Activated naive CD4-positive, alpha-beta T cell treated with anti-CD3 and anti-CD28 coated beads, Interleukin-2, amount 10 ng/mL, durations not matched to agents 7 days and 5 days (primary cell): ENCODE measurements around the gene NIT2.
A peak's percentile ranks its signal among the peaks of the same experiment; 100 is the strongest.

ENCODE experiments used
- CTCF ChIA-PET: fragments of 350-600 bp; sonication (Branson Sonifier 250); formaldehyde crosslinking; loops from one replicate; lab custom pipeline; 2021; ENCODE audit warnings: antibody characterized with exemption; lab: Charles Lee
- DNase-seq: peaks from one replicate; pipeline ENCODE4 v3.0.0-alpha.2; 2020
- H3K27ac Mint-ChIP-seq: one replicate; pipeline ENCODE4 v1.8.0; 2021; ENCODE audit warnings: mild to moderate bottlenecking, moderate library complexity, mixed read lengths
- H3K27me3 Mint-ChIP-seq: one replicate; pipeline ENCODE4 v1.8.0; 2021; ENCODE audit warnings: mild to moderate bottlenecking, mixed read lengths
- H3K36me3 Mint-ChIP-seq: one replicate; pipeline ENCODE4 v1.8.0; 2021; ENCODE audit warnings: mixed read lengths
- H3K4me1 Mint-ChIP-seq: one replicate; pipeline ENCODE4 v1.8.0; 2021; ENCODE audit warnings: mixed read lengths
- H3K4me3 Mint-ChIP-seq: one replicate; pipeline ENCODE4 v1.8.0; 2021; ENCODE audit warnings: mild to moderate bottlenecking, moderate library complexity, mixed read lengths
- H3K9me3 Mint-ChIP-seq: one replicate; pipeline ENCODE4 v1.8.0; 2021; ENCODE audit warnings: mixed read lengths

The NIT2 gene, protein sequence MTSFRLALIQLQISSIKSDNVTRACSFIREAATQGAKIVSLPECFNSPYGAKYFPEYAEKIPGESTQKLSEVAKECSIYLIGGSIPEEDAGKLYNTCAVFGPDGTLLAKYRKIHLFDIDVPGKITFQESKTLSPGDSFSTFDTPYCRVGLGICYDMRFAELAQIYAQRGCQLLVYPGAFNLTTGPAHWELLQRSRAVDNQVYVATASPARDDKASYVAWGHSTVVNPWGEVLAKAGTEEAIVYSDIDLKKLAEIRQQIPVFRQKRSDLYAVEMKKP

DNA sequence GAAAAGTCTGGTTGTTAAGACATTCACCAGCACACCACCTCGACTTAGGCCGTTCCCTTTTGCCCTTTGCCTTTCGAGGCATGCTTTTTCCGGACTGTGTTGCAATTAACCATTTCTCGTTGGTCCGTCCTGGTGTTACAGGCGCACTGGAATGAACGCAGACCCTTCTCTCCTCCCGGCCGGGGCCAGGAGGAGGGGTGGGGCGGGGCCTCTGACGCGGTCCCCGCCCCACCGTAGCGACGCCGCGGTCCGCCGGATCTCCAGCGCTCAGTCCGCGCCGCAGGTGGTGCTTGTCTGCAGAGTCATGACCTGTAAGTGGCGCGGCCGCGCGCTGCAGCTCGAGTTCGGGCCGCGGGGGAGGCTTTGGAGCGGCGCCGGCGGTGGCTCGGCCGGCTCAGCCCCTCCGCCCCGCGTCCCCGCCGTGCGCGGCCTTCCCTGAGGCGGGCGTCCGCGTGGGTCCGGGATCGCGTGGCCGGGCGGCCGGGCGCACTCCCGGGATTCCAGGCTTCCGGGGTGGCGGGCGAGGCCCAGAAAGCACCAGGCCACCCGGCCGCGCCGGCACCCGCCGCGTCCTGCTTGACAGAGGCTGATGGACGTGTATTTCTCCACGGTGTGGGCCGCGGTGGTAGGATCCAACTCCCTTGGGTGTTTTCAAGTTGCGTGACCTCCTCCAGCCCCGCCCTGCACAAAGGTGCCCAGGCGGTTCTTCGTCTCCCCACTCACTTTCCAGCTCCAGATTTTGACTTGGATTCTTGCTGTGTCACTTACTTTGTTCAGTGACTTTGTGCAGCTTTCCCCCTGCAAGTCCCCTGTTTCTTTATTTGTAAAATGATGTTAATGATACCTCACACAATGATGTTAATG, at the start of gene NIT2:
NIT2 (plus strand) TSS at position 270 of the 864 bp plus-strand sequence; CDS start at position 305, 35 bp downstream.
- Mint-ChIP-seq H3K9me3 (no peaks in the 10 kb centered on the region), H3K36me3 (peaks cover 10% of the 10 kb centered on the region), H3K27ac (peak within 1 kb of the TSS; percentile 92), H3K27me3 (no peaks in the 10 kb centered on the region), H3K4me1 (peaks cover 35% of the 10 kb centered on the region), H3K4me3 (peak within 1 kb of the TSS; percentile 97)
- peak; percentile 87 for DNase-seq
- CTCF ChIA-PET: interaction anchor here (0.7 to 1.9 kb wide), 7 partner anchors 11 to 502 kb away, joined by 3 to 6 read pairs (median 3); no protein-coding TSS in a partner anchor

DNA sequence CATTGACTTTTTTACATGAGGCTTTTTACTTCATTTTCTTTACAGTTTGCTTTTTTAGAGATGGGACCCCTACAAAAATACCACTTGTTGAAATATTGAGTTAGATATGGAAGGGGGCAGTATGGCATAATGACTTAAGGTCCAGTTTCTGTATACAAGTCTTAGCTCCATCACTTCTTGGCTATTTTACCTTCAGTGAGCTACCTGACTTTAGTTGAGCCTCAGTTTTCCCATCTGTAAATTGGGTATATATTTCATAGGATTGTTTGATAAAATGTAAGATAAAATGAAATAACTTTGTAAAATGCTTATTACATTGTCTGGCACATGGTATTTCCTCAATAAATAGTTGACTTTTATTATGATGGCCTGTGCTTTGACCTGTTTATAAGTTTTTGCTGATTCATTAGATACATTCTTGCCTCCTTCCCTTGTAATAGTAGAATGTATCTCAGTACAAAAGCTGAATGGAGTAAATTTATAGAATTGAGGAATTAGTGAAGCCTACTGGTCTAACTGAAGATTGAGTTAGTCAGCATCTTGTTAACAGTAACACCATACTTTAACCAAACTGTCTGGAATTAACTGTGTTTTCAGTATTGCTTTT, 46.2 kb upstream of the NIT2 start:
- H3K9me3 Mint-ChIP-seq: no peaks in the 10 kb centered on the region
- no peak overlapping the region for H3K4me3 Mint-ChIP-seq
- no peak overlapping the region for H3K27ac Mint-ChIP-seq
- CTCF ChIA-PET: no interaction called here
- DNase-seq: no peak
- H3K36me3 Mint-ChIP-seq: peaks cover 25% of the 10 kb centered on the region
- peaks cover 4% of the 10 kb centered on the region for H3K4me1 Mint-ChIP-seq
- no peaks in the 10 kb centered on the region for H3K27me3 Mint-ChIP-seq

DNA sequence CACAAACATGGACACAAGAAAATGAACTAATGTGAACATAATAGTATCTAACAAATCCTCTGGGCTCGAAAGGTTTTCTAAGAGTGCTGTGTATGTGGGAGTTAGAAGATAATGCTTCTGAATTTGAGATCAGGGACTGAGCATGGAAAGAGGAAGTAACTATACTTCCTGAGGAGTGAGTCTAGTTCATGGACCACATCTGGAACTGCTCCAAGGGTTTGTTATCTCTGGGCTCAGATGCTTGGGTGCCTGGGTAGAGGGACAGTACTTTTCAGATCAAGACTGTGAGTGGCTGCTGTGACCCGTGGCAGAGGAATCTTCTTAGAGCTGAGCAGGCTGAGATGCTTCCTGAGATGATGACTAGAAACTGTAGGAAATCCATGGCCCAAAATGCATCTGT, 45.2 kb upstream of the NIT2 start:
- Mint-ChIP-seq H3K27ac (no peak overlapping the region), H3K36me3 (peaks cover 26% of the 10 kb centered on the region), H3K9me3 (no peaks in the 10 kb centered on the region), H3K27me3 (no peaks in the 10 kb centered on the region), H3K4me1 (peaks cover 4% of the 10 kb centered on the region), H3K4me3 (no peak overlapping the region)
- CTCF ChIA-PET: no interaction called here
- DNase-seq: no peak

DNA sequence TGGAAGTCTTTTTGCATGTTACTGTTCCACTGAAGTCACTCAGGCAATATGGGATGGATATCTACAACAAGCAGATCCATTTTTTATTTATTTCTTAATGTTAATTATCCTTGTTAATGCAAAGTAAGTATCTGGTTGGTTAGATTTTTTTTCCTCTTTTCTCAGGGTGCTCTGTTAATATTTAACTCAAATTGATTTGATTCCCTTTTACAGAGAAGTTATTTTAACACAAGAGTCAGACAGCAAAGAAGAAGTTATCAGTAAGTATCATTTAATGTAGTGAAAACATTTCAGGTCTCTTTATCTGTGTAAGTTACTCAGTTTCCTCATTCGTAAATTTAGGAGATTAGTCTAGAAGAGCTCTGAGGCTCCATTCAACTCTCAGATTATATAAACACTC, 39.5 kb upstream of the NIT2 start:
- Mint-ChIP-seq H3K4me1 (peaks cover 4% of the 10 kb centered on the region), H3K27ac (no peak overlapping the region), H3K9me3 (no peaks in the 10 kb centered on the region), H3K27me3 (no peaks in the 10 kb centered on the region), H3K4me3 (no peak overlapping the region), H3K36me3 (peaks cover 28% of the 10 kb centered on the region)
- DNase-seq: no peak
- CTCF ChIA-PET: no interaction called here

DNA sequence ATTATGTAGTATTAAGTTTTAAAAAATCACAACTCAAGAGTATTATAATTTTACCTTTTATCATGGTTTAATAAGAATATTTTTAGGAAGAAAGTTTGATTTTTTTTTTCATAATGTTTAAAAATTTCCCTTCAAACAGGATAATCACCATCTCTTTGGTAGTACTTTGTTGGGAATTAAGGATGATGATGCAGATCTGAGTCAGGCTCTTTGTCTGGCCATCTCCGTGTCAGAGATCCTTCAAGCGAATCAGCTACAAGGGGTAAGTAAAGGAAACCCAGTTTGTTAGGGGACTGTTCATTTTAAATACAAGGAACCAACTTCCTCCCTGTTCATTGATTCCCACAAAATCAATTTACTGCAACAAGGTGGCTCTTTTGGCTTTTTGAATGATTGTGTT, 36.8 kb upstream of the NIT2 start:
- no peak overlapping the region for H3K4me3 Mint-ChIP-seq
- H3K9me3 Mint-ChIP-seq: no peaks in the 10 kb centered on the region
- H3K36me3 Mint-ChIP-seq: peaks cover 22% of the 10 kb centered on the region
- no peaks in the 10 kb centered on the region for H3K27me3 Mint-ChIP-seq
- no peak overlapping the region for H3K27ac Mint-ChIP-seq
- H3K4me1 Mint-ChIP-seq: no peaks in the 10 kb centered on the region
- DNase-seq: no peak
- CTCF ChIA-PET: no interaction called here

DNA sequence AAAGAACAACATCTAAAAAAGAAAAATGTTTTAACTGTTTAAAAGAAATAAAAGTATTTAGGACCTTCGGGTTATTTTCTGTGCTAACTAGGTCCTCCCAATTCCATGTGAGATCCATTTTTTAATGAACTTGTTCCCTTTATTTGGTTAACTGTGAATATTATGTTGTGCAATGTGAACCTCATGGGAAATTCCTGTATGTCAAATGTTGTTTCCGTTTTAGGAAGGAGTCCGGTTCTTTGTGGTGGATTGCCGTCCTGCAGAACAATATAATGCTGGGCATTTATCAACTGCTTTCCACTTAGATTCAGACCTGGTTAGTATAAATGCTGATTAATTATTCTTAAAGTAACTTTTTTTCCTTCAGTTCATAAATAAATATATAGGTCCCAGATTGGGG, 35.5 kb upstream of the NIT2 start:
- Mint-ChIP-seq H3K36me3 (peaks cover 23% of the 10 kb centered on the region), H3K4me3 (no peak overlapping the region), H3K4me1 (no peaks in the 10 kb centered on the region), H3K27ac (no peak overlapping the region), H3K27me3 (no peaks in the 10 kb centered on the region), H3K9me3 (no peaks in the 10 kb centered on the region)
- CTCF ChIA-PET: no interaction called here
- no peak for DNase-seq

DNA sequence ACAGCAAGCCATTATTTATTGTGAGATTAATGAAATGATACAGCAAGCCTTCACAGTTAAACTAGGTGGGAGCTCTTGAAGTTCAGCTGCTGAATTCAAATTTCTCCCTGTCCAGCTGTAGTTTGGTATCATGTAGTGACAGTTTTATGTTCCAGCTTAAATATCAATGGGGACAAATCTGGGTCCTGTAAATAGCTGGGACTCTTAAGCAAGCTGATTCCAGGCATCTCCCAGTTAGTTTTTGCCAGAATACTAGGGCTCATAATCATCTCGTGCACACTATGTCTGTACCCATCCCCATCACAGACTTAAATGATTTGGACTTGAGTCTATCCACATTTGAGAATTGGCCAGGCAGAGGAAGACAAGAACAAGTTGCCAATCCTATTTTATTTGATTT, 27.9 kb upstream of the NIT2 start:
- no peak for DNase-seq
- no peaks in the 10 kb centered on the region for H3K27me3 Mint-ChIP-seq
- peaks cover 3% of the 10 kb centered on the region for H3K4me1 Mint-ChIP-seq
- no peak overlapping the region for H3K4me3 Mint-ChIP-seq
- no peak overlapping the region for H3K27ac Mint-ChIP-seq
- CTCF ChIA-PET: no interaction called here
- H3K36me3 Mint-ChIP-seq: peaks cover 19% of the 10 kb centered on the region
- no peaks in the 10 kb centered on the region for H3K9me3 Mint-ChIP-seq

DNA sequence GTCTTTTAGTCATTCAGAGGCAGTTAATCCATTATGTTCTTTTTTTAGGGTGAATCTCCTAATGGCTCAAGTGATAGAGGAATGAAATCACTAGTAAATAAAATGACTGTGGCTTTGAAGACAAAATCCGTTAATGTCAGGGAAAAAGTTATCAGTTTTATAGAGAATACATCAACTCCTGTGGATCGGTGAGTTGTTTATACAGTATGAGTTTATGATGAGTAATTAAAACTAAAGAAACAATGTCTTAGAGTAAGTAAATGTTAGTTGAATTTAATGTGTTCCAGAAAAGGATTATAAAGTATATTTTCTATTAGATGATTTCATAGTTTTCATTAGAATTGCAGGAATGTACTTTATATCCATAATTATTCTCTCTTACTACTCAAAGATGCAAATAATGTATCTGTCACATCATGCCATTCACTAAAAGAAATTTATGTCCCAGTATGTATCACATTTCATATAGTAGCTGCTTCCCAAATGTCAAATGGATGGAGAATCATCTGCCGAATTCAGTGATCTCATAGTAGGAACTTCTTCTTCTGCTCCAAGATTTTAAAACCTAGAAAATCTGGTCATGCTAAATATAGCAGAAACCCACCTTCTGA, 24.1 kb upstream of the NIT2 start:
- H3K4me3 Mint-ChIP-seq: no peak overlapping the region
- peaks cover 3% of the 10 kb centered on the region for H3K4me1 Mint-ChIP-seq
- CTCF ChIA-PET: no interaction called here
- no peaks in the 10 kb centered on the region for H3K27me3 Mint-ChIP-seq
- H3K9me3 Mint-ChIP-seq: no peaks in the 10 kb centered on the region
- peaks cover 15% of the 10 kb centered on the region for H3K36me3 Mint-ChIP-seq
- DNase-seq: no peak
- H3K27ac Mint-ChIP-seq: no peak overlapping the region

DNA sequence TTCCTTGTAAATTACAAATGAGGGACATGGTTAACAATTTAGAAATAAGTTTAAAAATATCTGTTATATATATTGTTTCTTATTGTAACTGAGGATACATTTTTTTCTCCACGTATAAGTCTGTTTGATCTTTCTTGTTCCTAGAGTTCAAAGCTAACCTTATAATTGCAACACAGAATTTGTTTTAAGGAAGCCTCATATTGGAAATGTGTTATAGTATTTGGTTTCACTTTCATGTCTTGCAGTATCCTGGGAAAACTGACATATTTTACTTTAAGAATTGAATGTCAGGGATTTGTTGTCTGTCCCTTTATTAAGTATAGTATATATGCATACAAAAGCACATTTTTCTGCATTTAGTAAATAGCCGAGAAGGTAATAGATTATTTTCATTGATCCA, 23.5 kb upstream of the NIT2 start:
- no peak overlapping the region for H3K27ac Mint-ChIP-seq
- peaks cover 15% of the 10 kb centered on the region for H3K36me3 Mint-ChIP-seq
- H3K9me3 Mint-ChIP-seq: no peaks in the 10 kb centered on the region
- H3K27me3 Mint-ChIP-seq: no peaks in the 10 kb centered on the region
- CTCF ChIA-PET: no interaction called here
- DNase-seq: no peak
- H3K4me3 Mint-ChIP-seq: no peak overlapping the region
- H3K4me1 Mint-ChIP-seq: peaks cover 3% of the 10 kb centered on the region

DNA sequence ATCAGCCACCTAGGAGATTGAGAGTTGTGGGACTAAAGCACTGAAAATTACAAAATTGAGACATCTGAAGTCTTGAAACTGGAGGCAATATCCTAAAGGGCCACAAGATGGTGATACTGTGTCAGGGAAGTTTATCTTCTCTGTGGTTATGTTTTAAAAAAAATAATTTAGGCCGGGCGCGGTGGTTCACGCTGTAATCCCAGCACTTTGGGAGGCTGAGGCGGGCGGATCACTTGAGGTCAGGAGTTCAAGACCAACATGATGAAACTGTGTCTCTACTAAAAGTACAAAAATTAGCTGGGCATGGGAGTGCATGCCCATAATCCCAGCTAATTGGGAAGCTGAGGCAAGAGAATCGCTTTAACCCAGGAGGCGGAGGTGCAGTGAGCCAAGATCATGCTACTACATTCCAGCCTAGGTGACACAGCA, 17.9 kb upstream of the NIT2 start:
- Mint-ChIP-seq H3K27me3 (no peaks in the 10 kb centered on the region), H3K9me3 (no peaks in the 10 kb centered on the region), H3K4me3 (no peak overlapping the region), H3K4me1 (peaks cover 19% of the 10 kb centered on the region), H3K27ac (peak overlapping the region; percentile 38), H3K36me3 (peaks cover 15% of the 10 kb centered on the region)
- peak; percentile 55 for DNase-seq
- CTCF ChIA-PET: interaction anchor here (0.7 to 3.6 kb wide), 16 partner anchors 11 to 485 kb away, joined by 3 to 46 read pairs (median 5); partner anchors contain the start of gene NIT2

DNA sequence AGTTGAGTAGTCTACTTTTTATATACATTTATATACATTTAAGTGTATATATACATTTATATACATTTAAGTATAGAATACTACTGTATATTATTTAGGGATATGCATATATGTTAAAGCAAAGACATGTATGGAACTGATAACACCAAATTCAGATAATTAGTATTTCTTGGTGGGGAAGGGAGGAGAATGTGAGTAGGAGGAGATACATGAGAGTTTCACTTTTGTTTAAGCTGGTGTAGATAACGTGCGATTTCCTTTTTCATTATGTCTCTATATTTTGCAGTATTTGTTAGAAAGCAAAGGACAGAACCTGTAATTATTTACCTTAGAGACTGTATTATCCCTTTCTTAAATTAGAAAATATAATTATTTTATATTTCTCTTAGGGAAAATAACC, 16.6 kb upstream of the NIT2 start:
- H3K4me3 Mint-ChIP-seq: no peak overlapping the region
- CTCF ChIA-PET: interaction anchor here (3.2 to 3.6 kb wide), 2 partner anchors 38 to 273 kb away, joined by 12 to 46 read pairs; no protein-coding TSS in a partner anchor
- H3K4me1 Mint-ChIP-seq: peaks cover 19% of the 10 kb centered on the region
- no peaks in the 10 kb centered on the region for H3K27me3 Mint-ChIP-seq
- no peak for DNase-seq
- H3K36me3 Mint-ChIP-seq: peaks cover 11% of the 10 kb centered on the region
- peak overlapping the region; percentile 56 for H3K27ac Mint-ChIP-seq
- no peaks in the 10 kb centered on the region for H3K9me3 Mint-ChIP-seq

DNA sequence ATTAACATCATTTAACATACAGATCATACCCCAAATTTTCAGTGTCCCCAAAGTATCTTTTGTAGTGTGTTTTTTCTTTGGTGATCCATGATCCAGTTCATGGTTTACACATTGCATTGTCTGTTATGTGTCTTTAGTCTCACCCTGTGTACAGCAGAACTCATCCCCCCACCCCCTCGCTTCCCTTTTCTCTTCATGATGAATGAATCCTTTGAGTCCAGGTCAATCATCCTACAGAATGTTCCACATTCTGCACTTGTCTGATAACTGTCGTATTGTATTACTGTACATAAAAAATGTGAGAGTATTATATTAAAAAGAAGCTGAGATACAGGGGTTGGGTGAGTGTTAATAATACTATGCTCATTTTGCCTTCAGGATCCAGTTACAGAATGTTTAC, 14.6 kb upstream of the NIT2 start:
- Mint-ChIP-seq H3K27ac (no peak overlapping the region), H3K4me1 (peaks cover 19% of the 10 kb centered on the region), H3K9me3 (no peaks in the 10 kb centered on the region), H3K27me3 (no peaks in the 10 kb centered on the region), H3K36me3 (peaks cover 10% of the 10 kb centered on the region), H3K4me3 (no peak overlapping the region)
- DNase-seq: no peak
- CTCF ChIA-PET: no interaction called here

DNA sequence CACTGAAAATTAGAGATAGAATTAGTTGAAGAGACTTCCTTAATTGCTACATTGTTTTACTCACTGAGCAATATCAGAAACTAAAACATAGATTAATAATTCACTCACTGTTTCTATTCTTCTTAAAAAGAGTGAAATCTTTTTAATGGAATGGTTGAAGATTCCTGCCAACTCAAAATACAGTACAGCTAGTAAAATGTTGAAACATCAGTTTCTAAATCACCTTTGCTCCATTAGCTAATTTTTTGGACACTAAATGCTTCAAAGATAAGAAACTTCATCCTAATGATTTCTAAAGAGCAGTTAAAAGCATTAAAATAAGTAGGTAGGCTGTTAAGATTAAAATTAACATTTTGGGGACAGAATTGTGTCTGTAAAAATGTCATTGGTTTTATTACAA, 10.5 kb upstream of the NIT2 start:
- Mint-ChIP-seq H3K27ac (no peak overlapping the region), H3K27me3 (no peaks in the 10 kb centered on the region), H3K36me3 (peaks cover 20% of the 10 kb centered on the region), H3K4me3 (no peak overlapping the region), H3K9me3 (peaks cover 5% of the 10 kb centered on the region), H3K4me1 (no peaks in the 10 kb centered on the region)
- CTCF ChIA-PET: no interaction called here
- no peak for DNase-seq

DNA sequence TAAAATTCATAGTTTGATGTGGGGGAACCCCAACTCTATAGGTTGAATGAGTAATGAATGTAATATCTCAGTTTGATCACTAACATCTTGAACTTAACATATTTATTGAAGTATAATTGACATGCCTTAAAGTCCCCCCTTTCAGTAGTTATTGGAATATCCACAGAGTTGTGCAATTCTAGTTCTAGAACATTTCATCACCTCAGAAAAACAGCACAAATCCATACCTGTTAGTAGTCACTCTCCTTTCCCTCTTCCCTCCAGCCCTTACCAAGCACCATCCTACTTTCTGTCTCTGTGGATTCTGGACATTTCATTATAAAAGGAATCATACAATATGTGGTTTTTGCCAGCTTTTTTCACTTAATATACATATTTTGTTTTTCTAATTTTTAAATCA, 8.7 kb upstream of the NIT2 start:
- CTCF ChIA-PET: no interaction called here

More for the DNA sequence above, 8.7 kb upstream of the NIT2 start:
- Mint-ChIP-seq H3K27ac (no peak overlapping the region), H3K4me1 (no peaks in the 10 kb centered on the region), H3K4me3 (no peak overlapping the region), H3K36me3 (peaks cover 14% of the 10 kb centered on the region), H3K27me3 (no peaks in the 10 kb centered on the region), H3K9me3 (peaks cover 5% of the 10 kb centered on the region)
- no peak for DNase-seq
